Stimulated activated CD4-positive, alpha-beta T cell treated with anti-CD3 and anti-CD28 coated beads, Interleukin-1b, Interleukin-23, amount 100 ng/mL, for 1 hour (primary cell): ENCODE measurements around the gene RILP.

Experiments used
- DNase-seq, 2 donors: peaks; one replicate each; pipeline ENCODE4 v3.0.0-alpha.2; 2020; ENCODE audit warnings: low read depth in 2 of 2

RILP gene

DNA sequence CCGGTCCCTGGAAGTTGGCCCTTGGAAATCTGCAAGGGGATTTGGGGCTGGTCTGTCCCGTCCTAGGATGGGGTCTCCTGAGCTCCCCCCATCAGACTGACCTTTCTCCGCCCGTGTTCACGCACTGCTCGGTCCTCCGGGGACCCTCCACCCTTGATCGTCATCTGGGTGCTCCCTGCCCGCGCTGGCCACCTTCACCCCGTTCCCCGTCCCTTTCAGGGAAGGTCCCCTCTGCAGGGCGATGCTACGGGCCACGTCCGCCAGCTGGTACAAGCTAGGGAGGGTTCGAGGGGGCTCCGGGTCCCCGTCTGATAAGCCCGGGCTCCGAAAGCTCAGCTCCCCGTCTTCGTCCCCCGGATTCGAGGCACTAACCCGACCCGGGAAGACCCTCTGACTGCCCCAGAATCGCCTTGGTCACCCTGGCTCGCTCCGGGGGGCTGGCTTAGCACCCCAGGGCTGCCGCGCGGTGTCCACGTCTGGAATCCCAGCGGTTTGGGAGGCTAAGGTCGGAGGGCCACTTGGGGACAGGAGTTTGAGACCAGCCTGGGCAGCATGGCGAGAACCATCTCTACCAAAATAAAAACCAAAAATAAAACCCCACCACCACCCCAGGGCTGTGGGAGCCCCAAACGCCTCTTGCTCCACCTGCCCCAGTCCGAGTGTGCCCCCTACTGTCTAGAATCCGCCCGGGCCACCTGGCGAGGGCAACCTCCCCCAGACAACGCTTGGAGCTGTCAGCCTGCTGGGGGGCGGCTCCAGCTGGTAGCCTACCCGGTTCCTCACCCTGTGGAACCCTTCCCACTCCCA lies 20.0 kb downstream of the RILP start:
- peak; percentile 32 to 63 for DNase-seq

DNA sequence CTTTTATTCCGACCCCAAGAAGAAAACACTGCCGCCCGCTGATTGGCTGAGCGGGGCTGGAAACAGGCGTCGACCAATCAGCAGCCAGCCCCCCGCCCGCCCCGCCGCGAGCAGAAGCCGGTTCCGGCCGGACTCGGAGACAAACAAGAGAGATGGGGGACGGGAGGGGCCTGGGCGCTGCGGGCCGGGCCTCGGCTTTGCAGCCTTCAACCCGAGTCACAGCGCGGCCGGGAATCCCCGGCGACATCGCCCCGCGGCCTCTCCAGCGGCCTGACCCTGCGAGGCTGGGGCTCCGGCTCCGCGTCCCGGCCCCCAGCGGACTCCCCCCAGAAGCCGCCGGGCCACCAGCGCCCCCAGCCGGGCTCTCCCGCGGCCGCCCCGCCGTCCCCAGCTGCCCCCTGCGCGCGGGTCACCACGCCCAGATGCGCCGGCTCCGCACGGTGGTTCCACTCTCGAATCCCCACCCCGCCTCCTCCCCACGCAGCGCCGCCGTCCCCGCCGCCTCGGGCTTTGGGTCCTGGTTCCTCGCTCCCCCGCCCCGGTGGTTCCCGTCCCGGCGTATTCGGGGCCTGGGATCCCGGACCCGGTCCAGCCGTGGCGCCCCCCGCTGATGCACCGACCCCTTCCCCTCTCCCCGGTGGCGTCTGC lies 20.7 kb downstream of the RILP start:
- DNase-seq = peak; percentile 73 to 77

DNA sequence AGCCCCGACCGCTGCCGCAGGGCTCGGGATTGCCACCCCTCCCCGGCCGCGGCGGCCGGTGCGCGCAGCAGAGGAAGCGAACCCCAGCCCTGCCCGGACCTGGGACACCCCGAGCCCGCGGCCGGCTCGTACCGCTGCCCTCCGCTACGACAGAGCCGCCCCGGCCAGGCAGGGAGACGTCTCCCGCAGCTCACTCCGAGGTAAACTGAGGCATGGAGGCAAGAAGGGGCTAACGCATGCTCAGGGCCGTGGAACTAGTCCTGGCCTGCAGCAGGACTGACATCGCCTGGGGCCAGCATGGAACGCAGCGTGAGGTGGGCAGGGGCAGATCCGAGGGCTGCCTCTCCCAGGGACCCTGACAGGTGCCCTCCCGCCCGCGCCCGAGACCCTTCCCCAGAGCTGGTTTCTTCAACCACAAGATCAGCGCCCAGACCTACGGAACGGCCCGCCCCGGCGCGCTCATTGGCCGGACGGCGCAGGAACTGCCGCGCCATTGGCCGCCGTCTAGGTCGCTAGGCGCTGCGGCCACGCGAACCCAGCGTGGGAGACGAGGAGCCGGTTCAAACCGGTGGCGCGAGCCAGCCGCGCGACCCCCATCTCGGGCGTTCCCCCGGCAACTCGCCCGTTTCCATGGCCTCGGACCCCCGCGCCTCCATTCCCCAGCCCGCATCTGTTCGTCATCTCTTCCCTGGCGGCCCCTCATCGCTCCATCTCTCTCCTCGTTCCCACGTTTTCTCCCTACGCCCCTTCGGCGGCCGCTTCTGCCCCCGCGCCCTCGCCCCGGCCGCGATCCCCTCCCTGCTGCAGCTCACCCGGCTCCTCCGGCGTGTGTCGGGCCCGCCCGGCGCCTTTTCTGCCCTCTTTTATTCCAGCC lies 21.4 kb downstream of the RILP start, which contains the start of gene SLC43A2:
TSS of gene SLC43A2 (minus strand) at position 853 of the 874 bp plus-strand sequence. CDS start 960 bp downstream, outside the sequence.
- DNase-seq = peak; percentile 32 to 56

DNA sequence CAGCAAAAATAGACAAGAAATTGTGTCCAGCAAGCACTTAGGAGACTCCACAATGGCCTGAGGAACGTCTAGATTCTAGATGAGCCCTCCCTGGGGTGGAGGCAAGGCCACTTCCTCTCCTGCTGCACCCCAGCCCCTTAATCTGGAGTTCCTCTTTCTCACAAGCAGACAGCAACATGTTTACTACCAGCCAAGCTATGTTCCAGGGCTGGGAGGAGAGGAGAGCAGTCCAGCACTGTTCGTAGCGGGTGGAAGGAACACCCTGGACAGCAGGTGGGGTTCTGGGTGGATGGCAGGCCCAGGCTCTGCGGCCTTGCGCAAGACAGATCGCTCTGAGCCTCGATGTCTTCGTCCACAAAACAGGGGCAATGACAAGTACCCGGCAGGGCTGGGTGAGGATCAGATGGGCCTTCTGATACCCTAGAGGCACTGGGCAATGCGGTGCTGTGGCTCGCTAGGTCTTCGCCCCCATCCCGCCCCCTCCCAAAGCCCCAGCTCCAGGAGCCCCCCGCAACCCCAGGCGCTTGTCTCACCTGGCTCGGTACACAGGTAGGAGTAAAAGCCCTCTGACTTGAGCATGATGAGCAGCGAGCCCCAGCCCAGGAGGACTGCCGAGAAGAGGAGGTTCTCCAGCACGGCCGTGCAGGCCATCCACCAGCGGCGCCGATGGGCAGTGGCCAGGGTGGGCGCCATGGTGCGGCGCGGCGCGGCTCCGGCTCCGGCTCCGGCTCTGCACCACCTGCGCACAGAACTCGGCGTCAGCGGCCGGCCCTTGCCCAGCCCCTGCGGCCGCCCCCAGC lies 22.3 kb downstream of the RILP start:
- no peak for DNase-seq

DNA sequence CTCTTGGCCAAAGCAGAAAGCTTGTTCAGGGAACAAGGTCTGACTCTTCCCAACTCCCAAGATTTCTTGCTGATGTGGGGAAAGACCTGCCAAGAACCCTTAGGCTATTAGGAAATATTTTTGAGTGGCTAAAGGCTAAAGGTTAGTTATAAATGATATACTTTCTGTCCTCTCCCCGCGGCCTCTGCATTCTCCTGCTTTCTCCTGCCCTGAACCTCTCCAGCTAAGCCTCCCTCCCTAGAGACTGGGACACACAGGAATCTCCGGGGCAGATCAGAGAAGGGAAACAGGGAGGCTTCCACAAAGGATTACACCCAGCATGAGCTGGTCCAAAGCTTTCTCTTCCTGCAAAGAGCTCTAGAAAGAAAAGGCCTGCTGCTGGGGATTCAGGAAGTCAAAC lies 23.3 kb downstream of the RILP start:
- DNase-seq = no peak

DNA sequence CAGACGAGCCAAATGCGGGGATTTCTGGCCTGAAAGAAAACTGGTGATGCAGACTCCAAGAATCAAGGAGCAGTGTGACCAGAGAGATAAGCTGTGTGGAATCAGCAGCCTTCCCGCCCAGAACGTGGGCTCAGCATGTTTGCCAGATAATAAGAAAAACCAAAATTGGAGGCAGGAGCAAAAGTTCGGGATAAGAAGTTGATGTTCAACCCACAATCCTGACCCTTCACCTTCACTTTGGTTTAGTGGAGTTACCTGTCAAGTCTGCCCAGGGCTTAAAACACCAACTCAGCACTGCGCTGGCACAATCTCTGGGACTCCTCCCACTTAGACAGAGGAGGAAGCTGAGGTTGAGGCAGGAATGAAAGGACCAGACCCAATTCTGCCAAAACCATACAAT lies 24.1 kb downstream of the RILP start:
- DNase-seq = no peak

DNA sequence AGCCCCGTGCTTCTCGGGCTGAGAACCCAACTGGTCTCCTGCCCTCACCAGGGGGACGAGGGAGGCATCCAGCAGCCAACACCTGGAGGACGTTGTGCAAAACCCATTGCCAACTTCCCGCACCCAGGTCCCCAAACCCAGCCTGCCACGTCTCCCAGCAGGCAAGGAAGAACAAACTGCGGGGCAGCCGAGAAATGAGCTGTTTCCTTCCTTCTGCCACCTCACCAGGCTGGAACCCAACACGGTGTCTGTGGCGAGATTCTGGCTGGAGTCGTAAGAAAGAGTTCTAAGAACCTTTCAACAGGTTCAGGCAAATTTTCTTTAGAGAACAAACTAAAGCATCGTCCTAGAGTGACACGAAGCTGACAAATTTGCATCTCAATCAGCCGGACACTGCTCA lies 24.6 kb downstream of the RILP start:
- DNase-seq = no peak

DNA sequence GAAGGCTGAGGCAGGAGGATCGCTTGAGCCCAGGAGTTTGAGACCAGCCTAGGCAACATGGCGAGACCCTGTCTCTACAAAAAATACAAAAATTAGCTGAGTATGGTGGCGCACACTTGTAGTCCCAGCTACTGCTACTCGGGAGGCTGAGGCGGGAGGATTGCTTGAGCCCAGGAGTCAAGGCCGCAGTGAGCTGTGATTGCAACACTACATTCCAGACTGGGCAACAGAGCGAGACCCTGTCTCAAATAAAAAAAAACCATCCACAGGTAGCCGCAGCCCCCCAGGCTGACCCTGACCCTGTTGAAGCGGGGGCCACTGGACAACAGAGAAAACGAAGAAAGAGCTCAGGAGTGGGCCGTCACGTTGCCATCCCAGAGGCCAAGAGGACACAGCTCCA lies 25.0 kb downstream of the RILP start:
- DNase-seq = no peak

DNA sequence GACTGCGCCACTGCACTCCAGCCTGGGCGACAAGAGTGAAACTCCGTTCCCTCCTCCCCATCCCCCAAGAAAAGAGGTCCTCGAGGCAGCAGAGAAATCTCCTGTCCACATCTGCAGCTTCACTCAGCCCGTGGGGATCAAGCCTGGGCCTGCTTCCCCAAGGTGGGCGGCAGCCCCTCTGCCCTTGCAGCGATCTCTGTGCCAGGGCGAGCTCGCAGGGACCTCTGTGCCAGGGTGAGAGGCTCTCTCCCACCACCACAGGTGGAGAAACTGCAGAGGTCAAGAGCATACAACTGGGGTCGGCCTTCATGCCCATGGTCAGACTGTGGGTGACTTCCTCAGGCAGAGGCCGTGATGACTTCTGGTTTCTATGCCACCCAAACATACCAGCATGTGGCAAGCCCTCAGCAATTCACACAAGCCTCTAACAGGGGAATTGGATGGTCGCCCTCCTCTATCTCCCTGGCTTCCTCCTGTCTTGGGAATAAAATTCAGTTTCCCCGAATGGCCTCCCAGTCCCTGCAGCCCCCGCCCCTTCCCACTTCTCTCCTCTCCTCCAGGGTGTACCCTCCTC lies 26.5 kb downstream of the RILP start:
- no peak for DNase-seq

DNA sequence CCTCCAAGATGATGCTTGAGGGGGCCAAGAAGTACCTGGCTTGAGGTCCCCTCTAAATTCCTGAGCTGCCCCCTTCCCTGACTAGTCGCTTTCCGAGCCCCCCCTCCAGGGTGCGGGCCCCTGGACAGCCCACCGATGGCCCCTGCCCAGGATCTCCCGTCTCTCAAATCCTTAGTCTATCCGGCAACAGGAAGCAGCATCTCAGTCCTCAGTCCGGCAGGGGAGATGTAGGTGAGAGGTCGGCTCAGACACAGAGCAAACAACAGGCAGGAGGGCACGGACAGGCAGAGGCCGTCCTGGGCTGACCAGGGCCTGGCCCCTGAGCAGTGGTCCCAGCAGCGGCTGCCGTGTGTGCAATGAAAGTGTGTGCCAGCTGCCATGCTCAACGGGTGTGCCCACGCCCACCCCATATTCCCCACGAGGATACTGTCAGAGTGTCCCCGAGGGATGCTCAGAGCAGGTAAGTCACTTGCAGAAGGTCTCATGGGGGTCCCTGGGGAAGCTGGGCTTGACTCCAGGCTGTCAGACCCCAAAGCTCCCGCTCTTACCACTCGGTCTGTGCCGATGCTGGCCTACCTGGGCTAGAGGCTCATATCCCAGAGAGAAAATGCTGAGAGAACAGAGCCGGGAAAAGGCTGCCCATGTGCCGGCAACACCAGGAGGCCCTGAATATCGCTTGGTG lies 28.3 kb downstream of the RILP start:
- DNase-seq = no peak

DNA sequence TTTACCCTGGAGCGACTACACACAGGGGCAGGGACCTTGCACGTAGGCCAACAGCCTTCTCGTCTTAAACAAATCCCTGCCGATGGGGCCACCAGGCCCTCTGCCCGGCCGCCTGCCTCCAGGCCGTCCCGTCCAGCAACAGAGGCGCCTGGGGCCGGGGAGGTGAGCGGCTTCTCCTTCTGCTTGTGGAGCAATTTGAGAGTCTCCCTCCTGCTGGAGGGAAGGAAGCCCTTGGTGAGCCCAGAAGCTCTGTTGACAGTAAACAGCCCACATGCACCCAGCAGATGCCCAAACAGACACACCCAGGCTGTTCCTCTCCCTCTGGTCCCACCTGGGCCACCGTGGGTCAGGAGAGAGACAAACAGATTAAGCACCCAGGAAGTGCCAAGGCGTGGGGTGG lies 29.2 kb downstream of the RILP start:
- no peak for DNase-seq

DNA sequence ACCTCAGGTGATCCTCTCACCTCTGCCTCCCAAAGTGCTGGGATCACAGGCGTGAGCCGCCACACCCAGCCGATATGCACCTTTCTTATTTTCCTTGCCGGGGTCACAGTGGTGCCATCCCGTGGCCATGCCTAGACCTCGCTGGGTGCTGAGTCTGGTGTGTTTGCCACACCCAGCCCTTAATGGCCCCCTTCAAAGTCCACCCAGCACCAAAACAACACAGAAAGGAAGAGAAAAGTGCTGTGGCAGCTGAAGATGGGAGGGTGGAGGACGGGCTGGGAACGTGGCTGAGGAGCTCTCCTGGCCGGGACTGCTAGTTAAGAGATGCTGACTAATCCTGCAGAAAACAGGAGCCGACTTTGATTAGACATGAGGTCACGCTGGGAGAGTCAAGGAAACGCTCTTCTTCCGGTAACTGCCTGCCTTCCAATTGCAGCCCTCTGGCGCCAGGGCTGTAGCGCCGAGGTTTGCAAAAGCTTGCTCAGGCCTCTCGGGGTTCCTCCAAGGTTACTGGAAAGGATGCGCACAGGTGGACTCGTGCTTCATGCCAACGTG lies 32.0 kb downstream of the RILP start:
- no peak for DNase-seq

DNA sequence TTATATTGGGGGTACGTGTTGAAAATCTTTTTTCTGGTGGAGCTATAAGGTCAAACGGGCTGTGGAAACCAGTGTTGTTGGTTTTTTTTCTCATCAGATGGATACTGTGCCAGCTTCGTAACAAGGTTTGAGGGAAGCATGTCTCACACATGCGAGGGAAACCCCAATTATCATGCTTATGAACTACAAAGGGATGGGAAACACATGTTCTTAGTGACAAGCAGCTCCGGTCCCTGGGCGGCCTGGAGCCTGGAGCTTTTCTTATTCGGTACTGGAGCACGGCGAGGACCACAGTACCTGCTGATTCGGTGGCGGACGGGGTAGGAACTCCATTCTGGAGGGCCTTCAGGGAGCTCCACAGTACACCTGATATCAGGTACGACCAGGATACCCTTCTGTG lies 33.6 kb downstream of the RILP start:
- DNase-seq = no peak

DNA sequence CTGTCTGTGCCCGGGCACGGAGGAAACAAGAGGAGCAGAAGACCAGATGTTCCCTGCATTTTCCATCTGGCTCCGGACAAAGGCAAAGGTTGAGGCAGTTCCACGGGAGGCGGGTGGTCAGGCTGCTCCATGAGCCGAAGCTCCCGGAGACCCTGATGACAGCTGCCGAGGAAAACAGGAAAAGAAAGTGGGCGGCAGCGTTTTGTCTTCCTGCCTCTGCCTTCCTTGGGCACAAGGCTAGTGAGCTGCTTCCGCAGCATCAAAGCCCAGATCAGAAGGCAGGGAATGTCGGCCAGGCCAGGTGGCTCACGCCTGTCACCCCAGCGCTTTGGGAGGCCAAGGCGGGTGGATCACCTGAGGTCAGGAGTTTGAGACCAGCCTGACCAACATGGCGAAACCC lies 37.3 kb downstream of the RILP start:
- DNase-seq = no peak

DNA sequence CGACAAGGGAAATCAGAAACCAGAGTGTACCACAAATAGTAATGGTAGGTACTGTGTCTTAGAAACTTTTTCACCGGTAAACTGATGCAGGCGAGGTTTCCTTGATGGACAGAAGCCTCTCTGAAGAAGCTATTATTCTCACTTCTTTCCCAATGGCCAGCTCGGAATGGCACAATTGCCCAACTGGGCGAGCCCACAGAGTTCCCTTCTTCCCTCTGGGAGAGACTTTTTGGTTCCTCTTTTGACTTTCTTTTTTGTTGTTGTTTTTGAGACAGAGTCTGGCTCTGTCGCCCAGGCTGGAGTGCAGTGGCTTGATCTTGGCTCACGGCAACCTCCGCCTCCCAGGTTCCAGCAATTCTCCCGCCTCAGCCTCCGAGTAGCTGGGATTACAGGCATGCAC lies 38.0 kb downstream of the RILP start:
- DNase-seq = no peak

DNA sequence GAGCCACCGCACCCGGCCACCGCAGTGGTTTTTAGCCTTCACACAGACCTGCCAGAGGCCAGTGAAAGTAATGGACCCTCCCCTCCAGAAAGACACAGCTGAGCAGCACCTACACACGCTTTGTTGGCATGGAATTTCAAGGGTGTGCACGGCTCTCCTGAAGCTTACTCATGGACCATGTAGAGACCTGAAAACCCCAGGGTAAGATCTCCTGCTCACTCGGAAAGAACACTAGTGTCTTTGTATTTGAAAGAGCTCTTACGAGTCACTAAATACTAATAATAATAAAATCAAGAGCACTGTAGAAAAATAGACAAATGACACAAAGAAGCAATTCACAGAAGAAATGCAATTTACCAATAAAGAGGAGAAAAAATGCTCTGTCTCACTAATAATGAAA lies 41.0 kb downstream of the RILP start:
- no peak for DNase-seq

DNA sequence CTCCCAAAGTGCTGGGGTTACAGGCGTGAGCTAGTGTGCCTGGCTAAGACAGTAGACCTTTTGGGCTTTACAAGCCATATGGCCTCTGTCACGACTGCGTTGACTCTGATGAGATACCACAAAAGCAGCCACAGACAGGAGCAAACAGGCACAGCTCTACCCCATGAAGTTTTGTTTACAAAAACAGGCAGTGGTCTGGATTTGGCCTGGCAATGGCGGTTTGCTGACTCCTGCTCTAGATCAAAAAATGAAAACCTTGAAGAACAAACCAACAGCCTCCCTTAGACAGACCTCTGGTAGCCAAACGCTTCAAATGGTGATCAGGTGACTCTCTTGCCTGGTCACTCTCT lies 41.7 kb downstream of the RILP start:
- no peak for DNase-seq

DNA sequence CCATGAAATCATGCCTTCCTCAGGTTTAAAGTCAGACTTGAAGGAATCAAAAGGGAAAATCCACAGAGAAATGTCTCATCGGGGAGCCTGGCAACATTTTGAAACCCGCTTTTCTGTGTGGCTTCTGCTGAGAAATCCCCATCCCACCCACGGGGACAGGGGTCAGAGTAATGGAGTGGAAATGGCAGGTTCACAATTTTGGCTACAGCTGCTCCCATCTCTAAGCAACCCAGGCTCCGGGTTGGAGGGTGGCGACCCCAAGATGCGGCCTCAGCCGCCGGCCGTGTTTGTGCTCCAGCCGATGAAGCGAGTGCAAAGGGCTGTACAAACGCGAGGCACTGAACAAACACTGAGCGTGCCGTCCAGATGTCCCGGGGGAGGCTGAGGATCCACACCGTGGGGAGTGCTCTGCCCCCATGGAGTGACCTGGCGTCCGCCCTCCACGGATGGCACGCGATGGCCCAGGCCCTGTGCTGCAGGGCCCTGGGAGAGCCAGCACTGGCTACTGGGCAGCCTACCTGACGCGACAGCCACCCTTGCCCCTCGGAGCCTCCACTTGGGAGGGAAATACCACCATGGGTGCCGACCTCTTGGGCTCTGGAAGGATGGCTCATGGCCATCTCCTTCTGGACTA lies 43.2 kb downstream of the RILP start:
- no peak for DNase-seq

DNA sequence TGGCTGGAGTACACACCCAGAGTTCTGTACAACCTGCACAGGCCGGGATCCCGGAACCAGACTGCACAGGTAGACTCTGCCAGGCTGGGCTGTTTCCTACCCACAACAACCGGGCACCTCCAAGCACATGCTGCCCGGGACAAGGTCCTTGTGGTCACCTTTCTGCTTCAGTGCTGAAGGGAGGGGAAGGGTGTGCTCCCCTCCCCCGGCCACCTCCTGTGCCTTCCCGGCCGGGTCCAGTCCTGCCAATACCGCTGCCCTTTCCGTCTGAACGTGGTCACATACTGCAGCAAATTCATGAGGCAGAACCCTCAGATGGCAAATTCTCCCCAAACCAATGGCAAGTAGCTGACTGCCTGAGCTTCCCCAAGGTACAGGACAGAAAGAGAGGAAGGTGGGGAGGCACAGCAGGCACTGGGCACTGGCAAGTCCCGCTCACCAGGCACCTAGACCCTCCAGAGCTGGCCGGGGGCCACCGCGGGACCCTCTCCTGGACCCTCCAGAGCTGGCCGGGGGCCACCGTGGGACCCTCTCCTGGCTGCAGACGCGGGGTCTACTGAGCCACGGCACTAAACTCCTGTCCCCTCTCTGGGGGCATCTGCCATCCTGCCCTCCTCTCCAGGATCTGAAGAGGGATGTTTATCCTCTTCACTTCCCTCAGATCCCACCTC lies 43.9 kb downstream of the RILP start:
- DNase-seq = no peak
